Muscle of leg (tissue), 11 donors: ENCODE measurements around the gene TSPEAR. TPM values are rescaled to one million over a fixed set of nuclear protein-coding genes. Genes with fewer than 3 reads are reported as not detected.
A peak's percentile ranks its signal among the peaks of the same experiment; 100 is the strongest.
"Not testable (repeated sequence)": the region's sequence is repeated elsewhere in the genome, so short reads cannot be mapped to it uniquely, and the experiment has no call there.

Source experiments
- DNase-seq: peaks from one replicate; pipeline ENCODE4 v3.0.0; 2013
- H3K27ac ChIP-seq: one replicate; pipeline ENCODE4 v1.5.1; 2013; ENCODE audit warnings: mild to moderate bottlenecking, low read length, control low read depth
- H3K27me3 ChIP-seq: one replicate; pipeline ENCODE4 v1.6.1; 2013; ENCODE audit warnings: low read length; ENCODE audit not compliant: control insufficient read depth, insufficient read depth
- H3K36me3 ChIP-seq: one replicate; pipeline ENCODE4 v1.6.1; 2013; ENCODE audit warnings: low read length; ENCODE audit not compliant: control insufficient read depth, insufficient read depth
- H3K4me1 ChIP-seq: one replicate; pipeline ENCODE4 v1.6.1; 2013; ENCODE audit warnings: low read length; ENCODE audit not compliant: control insufficient read depth, insufficient read depth
- H3K4me3 ChIP-seq: one replicate; pipeline ENCODE4 v1.5.1; 2013; ENCODE audit warnings: low read length, control low read depth
- H3K9me3 ChIP-seq: replicated peaks from 2 replicates; pipeline ENCODE4 v1.6.1; 2013; ENCODE audit warnings: low read depth, low read length; ENCODE audit not compliant: control insufficient read depth
- WGBS: methylation state at CpG from one replicate; pipeline ENCODE4 v1.1.5; 2013; ENCODE audit warnings: missing lambda C conversion rate; ENCODE audit not compliant: insufficient coverage; 5-methylcytosine and 5-hydroxymethylcytosine counted together
- polyA plus RNA-seq, 8 donors: library from polyadenylated mRNA; unstranded; fragments of 120-200 nt; gene quantifications; one replicate each; pipeline versions ENCODE4 v1.2.1 to v1.2.3, GENCODE V29; 2013; ENCODE audit warnings: inconsistent platforms in 1 of 8, low replicate concordance in 1 of 8; ENCODE audit not compliant: insufficient read length in 8 of 8, insufficient read depth in 1 of 8
- total RNA-seq: library from RNA; stranded (reverse); fragments of 120-200 nt; gene quantifications from one replicate; pipeline ENCODE4 v1.2.4, GENCODE V29; 2013

TSPEAR gene
- total and polyA plus RNA-seq, 9 donors: 0.04 to 1.5 (median 0.10) TPM; not detected in 2

DNA sequence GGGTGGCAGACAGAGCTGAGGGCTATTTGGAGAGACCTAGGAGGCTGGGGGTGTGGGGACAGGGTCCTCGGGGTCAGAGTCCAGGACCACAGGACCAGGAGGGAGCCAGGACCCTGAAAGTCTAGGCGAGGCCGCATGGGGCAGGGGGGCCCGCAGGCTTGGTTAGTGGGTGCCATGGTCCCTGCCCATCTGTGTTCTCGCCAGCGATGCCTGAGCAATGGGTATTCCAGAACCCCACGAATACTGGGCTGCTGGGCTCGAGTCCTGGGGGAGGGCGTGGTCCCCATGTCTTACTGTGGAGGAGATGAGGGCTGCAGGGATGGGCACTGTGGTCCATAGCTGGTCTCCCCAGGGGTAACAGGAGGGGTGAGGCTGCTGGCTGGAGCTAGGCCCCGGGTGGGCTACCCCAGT lies 121.1 kb downstream of the TSPEAR start:
- Histone ChIP-seq H3K4me1 (peaks cover 16% of the 10 kb centered on the region), H3K36me3 (no peaks in the 10 kb centered on the region), H3K4me3 (no peak overlapping the region), H3K9me3 (no peaks in the 10 kb centered on the region), H3K27me3 (peaks cover 10% of the 10 kb centered on the region), H3K27ac (no peak overlapping the region)
- DNase-seq: no peak
- WGBS: 100% methylated on average over 2 of the region's 10 CpGs

DNA sequence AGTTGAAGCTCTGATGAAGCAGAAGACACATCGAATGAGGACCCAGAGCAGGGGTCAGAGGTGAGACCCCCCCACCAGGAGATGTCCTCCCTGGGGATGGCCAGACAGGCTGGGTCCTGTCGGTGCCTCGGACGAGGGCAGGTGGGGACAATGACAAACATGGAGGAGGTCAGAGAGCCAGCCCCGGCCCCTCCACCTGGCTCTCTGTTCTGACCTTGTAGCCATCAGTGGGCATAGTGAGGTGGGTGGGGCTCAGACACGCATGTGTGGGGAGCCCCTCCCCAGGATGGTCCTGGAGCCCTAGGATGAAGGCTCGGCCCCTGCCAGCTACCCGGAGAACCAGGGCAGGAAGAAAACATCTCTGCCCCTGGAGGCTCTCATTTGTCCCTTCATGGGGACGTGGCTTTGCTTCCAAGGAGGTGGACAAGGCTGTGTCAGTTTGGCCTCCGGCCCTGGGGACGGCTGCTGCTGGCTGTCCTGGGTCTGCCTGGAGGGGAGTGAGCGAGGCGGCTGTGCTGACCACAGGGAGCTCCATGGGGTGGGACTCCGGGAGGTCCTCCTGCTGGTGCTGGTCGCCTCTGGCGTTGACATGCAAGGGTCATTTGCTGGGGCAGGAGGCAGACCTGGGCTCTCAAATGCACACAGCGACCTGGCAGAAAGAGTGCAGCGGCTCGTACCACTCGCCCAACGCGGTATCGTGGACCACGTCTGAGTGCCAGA lies 121.6 kb downstream of the TSPEAR start:
- peaks cover 14% of the 10 kb centered on the region for H3K27me3 ChIP-seq
- peaks cover 16% of the 10 kb centered on the region for H3K4me1 ChIP-seq
- 74% methylated on average over 20 of the region's 24 CpGs for WGBS
- H3K4me3 ChIP-seq: no peak overlapping the region
- no peak for DNase-seq
- H3K27ac ChIP-seq: no peak overlapping the region
- H3K9me3 ChIP-seq: no peaks in the 10 kb centered on the region
- H3K36me3 ChIP-seq: no peaks in the 10 kb centered on the region

DNA sequence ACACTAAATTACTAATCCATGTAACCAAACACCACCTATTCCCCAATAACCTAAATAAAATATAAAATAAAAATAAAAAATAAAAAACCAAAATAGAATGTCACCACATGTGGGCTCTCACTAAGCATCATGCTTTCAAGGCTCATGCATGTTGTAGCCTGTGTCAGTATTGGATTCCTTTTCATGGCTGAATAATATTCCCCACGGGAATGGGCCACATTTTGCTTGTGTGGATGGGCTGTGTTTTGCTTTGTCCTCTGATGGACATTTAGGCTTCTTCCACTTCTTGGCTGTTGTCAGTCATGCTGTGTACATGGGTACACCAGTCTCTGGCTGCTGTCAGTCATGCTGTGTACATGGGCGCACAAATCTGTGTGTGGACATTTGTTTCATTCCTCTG lies 122.3 kb downstream of the TSPEAR start:
- no peaks in the 10 kb centered on the region for H3K36me3 ChIP-seq
- no peak overlapping the region for H3K4me3 ChIP-seq
- no peak overlapping the region for H3K27ac ChIP-seq
- peaks cover 14% of the 10 kb centered on the region for H3K27me3 ChIP-seq
- H3K4me1 ChIP-seq: peaks cover 16% of the 10 kb centered on the region
- WGBS: 100% methylated on average over 1 of the region's 2 CpGs
- no peaks in the 10 kb centered on the region for H3K9me3 ChIP-seq
- no peak for DNase-seq

DNA sequence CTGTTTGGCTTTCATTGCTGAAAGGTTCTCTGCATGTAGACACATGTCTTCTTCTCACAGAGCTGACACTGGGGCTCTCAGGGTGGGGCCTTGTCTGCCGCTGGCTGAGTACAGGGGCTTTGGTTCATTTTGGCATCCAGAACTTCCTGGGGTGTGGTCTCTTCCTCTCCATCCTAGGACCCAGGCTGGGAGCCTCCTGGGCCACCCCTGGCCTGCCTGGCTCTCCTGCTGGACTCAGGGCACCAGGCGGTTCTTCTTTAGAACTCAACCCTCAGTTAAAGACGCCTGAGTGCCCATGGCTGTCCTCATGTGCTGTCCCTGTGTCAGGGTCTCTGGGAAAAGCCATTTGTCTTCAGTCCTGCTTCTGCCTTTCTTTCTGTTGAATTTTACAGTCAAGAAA lies 125.5 kb downstream of the TSPEAR start:
- no peak overlapping the region for H3K4me3 ChIP-seq
- H3K9me3 ChIP-seq: peaks cover 10% of the 10 kb centered on the region
- no peak overlapping the region for H3K27ac ChIP-seq
- H3K27me3 ChIP-seq: peaks cover 22% of the 10 kb centered on the region
- WGBS: 84% methylated on average over 3 of the region's 3 CpGs
- no peaks in the 10 kb centered on the region for H3K4me1 ChIP-seq
- no peaks in the 10 kb centered on the region for H3K36me3 ChIP-seq
- no peak for DNase-seq

DNA sequence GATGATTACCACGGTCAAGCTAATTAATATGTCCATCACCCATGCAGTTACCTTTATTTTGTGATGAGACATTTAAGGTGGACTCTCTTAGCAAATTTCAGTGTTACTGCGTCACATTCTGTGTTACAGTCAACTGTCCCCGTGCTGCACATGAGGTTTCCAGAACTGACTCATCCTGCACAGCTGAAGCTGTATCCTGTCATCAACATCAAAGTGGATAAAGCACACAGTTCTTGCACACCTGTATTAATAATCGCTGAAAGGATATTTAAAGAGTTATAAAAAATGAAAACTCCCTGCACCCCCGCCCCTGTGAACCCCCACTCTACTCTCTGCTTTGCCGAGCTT lies 127.6 kb downstream of the TSPEAR start:
- Histone ChIP-seq H3K27ac (no peak overlapping the region), H3K36me3 (no peaks in the 10 kb centered on the region), H3K4me1 (no peaks in the 10 kb centered on the region), H3K27me3 (peaks cover 24% of the 10 kb centered on the region), H3K4me3 (no peak overlapping the region), H3K9me3 (peaks cover 14% of the 10 kb centered on the region)
- DNase-seq: no peak
- WGBS: 63% methylated on average over 1 of the region's 6 CpGs

DNA sequence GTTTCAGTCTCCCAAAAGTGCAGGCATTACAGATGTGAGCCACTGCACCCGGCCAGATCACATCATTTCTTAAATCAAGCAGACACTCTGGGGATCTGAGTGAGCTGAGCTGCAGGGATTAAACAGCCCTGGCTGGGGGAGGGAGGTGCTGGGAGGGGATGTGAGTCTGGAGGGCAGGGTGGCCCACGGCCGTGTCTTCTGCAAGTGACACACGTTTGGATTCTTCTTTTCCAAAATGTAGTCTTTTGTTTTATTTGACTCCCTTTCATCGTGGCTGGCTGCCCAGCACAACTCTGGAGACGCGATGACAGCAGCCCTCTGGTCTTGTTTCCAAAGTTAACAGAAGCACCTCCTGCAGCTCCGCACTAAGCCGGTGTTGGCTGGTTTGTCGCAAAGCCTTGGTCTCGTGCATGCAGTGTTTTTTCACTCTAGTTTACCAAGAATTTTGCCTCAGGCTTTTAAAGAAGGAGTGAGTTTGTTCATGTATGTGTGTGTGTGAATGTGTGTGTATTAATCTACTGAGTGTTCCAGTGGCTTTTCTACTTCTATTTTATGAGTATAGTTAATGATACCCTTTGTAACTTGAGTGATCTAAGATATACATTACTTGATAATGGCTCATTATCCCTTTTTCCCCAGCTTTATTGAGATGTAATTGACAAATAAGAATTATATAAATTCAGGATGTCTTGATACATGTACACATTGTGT lies 128.1 kb downstream of the TSPEAR start:
- H3K27me3 ChIP-seq: peaks cover 24% of the 10 kb centered on the region
- H3K4me1 ChIP-seq: no peaks in the 10 kb centered on the region
- DNase-seq: peak; percentile 50
- no peak overlapping the region for H3K4me3 ChIP-seq
- peaks cover 14% of the 10 kb centered on the region for H3K9me3 ChIP-seq
- WGBS: 12% methylated on average over 5 of the region's 11 CpGs
- no peak overlapping the region for H3K27ac ChIP-seq
- H3K36me3 ChIP-seq: no peaks in the 10 kb centered on the region

DNA sequence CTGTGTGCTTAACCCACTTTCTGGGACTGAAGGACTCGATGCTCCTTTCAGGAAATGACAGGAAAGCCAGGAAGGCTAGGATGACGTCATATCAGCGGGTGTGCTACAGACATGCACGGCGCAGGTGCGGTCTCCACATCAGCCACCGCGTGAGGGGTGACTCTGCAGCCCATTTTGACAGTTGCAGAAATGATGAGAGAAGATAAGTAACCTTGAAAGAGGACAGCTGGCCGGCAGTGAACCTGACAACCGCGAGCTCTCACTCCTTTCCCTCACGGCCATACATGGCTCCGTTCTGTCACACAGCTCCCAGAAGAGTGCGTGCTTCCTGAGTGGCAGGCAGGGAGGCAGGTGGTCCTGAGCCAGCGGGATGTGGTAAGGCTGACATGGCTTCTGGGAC lies 129.3 kb downstream of the TSPEAR start:
- Histone ChIP-seq H3K4me3 (no peak overlapping the region), H3K4me1 (no peaks in the 10 kb centered on the region), H3K9me3 (peaks cover 18% of the 10 kb centered on the region), H3K27me3 (peaks cover 24% of the 10 kb centered on the region), H3K27ac (no peak overlapping the region), H3K36me3 (no peaks in the 10 kb centered on the region)
- DNase-seq: no peak
- whole genome bisulfite sequencing: 85% methylated on average over 10 of the region's 15 CpGs

DNA sequence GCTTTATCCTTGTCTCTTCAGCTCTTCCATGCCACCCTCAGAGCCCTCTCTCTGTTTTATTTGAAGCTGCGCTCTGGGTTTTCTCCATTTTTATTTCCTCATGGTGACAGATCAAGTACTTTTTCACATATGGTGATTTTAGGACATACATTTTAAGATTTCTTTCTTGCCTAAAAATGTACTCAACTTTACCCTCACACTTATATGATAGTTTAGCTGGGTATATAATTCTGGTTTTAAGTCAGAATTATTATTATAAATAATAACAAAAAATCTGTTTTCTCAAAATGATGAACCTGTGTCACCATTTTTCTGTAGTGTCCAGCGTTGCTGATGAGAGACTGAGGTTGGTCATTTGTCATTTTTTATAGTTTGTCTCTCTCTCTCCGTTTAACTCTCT lies 130.2 kb downstream of the TSPEAR start:
- Histone ChIP-seq H3K4me1 (no peaks in the 10 kb centered on the region), H3K27ac (no peak overlapping the region), H3K4me3 (no peak overlapping the region), H3K9me3 (peaks cover 25% of the 10 kb centered on the region), H3K27me3 (peaks cover 20% of the 10 kb centered on the region), H3K36me3 (no peaks in the 10 kb centered on the region)
- DNase-seq: no peak
- no CpG with 5 or more reads among the region's 3 CpGs for WGBS

DNA sequence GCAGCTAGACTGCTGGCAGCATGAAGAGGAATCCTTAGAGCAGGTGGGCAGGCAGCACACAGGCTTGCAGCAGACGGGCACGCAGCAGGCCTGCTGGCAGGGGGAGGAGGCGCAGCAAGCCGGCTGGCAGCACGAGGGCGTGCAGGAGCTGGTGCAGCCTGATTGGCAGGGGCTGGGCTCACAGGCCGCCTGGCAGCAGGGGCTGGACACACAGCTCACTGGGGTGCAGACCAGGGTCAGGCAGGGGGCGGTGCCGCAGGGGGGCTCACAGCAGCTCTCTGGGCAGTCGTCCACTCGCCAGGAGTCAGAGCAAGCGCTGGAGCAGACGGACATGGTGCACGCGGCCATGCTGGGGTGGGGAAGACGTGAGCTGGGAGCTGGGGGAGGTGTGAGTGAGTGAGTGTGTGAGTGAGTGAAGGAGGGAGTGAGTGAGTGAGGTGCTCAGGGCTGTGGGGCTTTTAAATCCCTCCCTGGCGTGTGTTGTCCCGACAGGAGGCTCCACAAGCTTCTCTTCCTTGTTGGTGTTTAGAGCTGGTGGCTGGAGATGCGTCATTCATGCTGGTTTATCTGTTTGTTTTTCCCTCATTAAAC lies 131.0 kb downstream of the TSPEAR start, which contains the start of gene KRTAP10-5:
TSS of gene KRTAP10-5 (minus strand) at position 374 of the 591 bp plus-strand sequence. CDS start at position 348, 26 bp downstream.
- DNase-seq, H3K4me1 ChIP-seq, H3K4me3 ChIP-seq, H3K27ac ChIP-seq, H3K36me3 ChIP-seq: not testable (repeated sequence)
- Histone ChIP-seq H3K9me3 (peaks cover 25% of the 10 kb centered on the region), H3K27me3 (peaks cover 14% of the 10 kb centered on the region)
- 41% methylated on average over 16 of the region's 19 CpGs for WGBS

DNA sequence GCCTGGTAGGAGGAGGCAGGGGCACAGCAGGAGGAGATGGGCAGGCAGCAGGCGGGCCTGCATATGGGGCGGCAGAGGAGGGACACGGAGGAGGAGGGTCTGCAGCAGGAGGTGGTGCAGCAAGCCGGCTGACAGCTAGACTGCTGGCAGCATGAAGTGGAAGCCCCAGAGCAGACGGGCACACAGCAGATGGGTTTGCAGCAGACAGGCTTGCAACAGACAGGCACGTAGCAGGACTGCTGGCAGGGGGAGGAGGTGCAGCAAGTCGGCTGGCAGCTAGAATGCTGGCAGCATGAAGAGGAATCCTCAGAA lies 131.6 kb downstream of the TSPEAR start:
- 73% methylated on average over 7 of the region's 7 CpGs for WGBS
- no peak overlapping the region for H3K27ac ChIP-seq
- no peaks in the 10 kb centered on the region for H3K4me1 ChIP-seq
- H3K4me3 ChIP-seq: no peak overlapping the region
- H3K9me3 ChIP-seq: peaks cover 25% of the 10 kb centered on the region
- peaks cover 10% of the 10 kb centered on the region for H3K27me3 ChIP-seq
- no peaks in the 10 kb centered on the region for H3K36me3 ChIP-seq
- no peak for DNase-seq
